ENCODE results near the gene HSPA12B. TPM values are rescaled to one million over a fixed set of nuclear protein-coding genes. Genes with fewer than 3 reads are reported as not detected.

HSPA12B gene
- total RNA-seq, 1 experiment from 2014 or later = not detected

GRCh38 chr20:3739926-3740451 lies 7.5 kb downstream of the HSPA12B start:
- DNase-seq (ENCODE audit: low spot score) = no peak
- TF ChIP-seq EZH2 (IDR thresholded peaks at IDR 0.05; ENCODE audit: borderline replicate concordance, low read depth, low read length, poor library complexity, severe bottlenecking) (no peak), CTCF (conservative IDR thresholded peaks at IDR 0.05; ENCODE audit: low read depth, low read length) (no peak)
- H3K9me3 ChIP-seq (ENCODE audit: low read depth, low read length, poor library complexity, severe bottlenecking) = no peaks in the 10 kb centered on the region
- ChIA-PET POLR2A (ENCODE audit: low non-redundant PET) (no interaction called here), CTCF (no interaction called here)
- no peaks in the 10 kb centered on the region for H3K27me3 ChIP-seq (replicated peaks; ENCODE audit: insufficient read depth, low read depth, low read length, poor library complexity)
- H3K27ac ChIP-seq (ENCODE audit: low read depth, low read length, poor library complexity, severe bottlenecking) = no peak overlapping the region
- H3K36me3 ChIP-seq (ENCODE audit: insufficient read depth, low read length, poor library complexity, severe bottlenecking) = no peaks in the 10 kb centered on the region
- BruUV-seq (replicated peaks) = no TSS peak
- intact Hi-C loops (cut with micrococcal nuclease; ENCODE audit: unreplicated experiment) = no loop called here
- H3K4me3 ChIP-seq (ENCODE audit: low read depth, low read length, poor library complexity, severe bottlenecking) = no peak overlapping the region
- no peaks in the 10 kb centered on the region for H3K4me1 ChIP-seq (ENCODE audit: insufficient read depth, low read length, poor library complexity, severe bottlenecking)

GRCh38 chr20:3740615-3741301 lies 8.3 kb downstream of the HSPA12B start:
- CTCF ChIA-PET = interaction anchor here (0.6 to 0.7 kb wide), 2 partner anchors 44 to 550 kb away, joined by 5 to 6 read pairs; no protein-coding TSS in a partner anchor

GRCh38 chr20:3741836-3742458 lies 9.5 kb downstream of the HSPA12B start:
- CTCF ChIA-PET = interaction anchor here (0.7 to 1.1 kb wide), 2 partner anchors 11 to 45 kb away, joined by 3 to 6 read pairs; no protein-coding TSS in a partner anchor
- Histone ChIP-seq H3K36me3 (ENCODE audit: insufficient read depth, low read length, poor library complexity, severe bottlenecking) (no peaks in the 10 kb centered on the region), H3K9me3 (ENCODE audit: low read depth, low read length, poor library complexity, severe bottlenecking) (no peaks in the 10 kb centered on the region), H3K27me3 (replicated peaks; ENCODE audit: insufficient read depth, low read depth, low read length, poor library complexity) (no peaks in the 10 kb centered on the region), H3K27ac (ENCODE audit: low read depth, low read length, poor library complexity, severe bottlenecking) (no peak overlapping the region), H3K4me3 (ENCODE audit: low read depth, low read length, poor library complexity, severe bottlenecking) (no peak overlapping the region), H3K4me1 (ENCODE audit: insufficient read depth, low read length, poor library complexity, severe bottlenecking) (no peaks in the 10 kb centered on the region)
- BruUV-seq (replicated peaks) = no TSS peak
- intact Hi-C loops (cut with micrococcal nuclease; ENCODE audit: unreplicated experiment) = no loop called here
- no peak for TF ChIP-seq CTCF (conservative IDR thresholded peaks at IDR 0.05; ENCODE audit: low read depth, low read length)
- POLR2A ChIA-PET (ENCODE audit: low non-redundant PET) = no interaction called here
- DNase-seq (ENCODE audit: low spot score) = no peak

More at GRCh38 chr20:3740615-3741301, 8.3 kb downstream of the HSPA12B start:
- BruUV-seq (replicated peaks) = no TSS peak
- no peaks in the 10 kb centered on the region for H3K36me3 ChIP-seq (ENCODE audit: insufficient read depth, low read length, poor library complexity, severe bottlenecking)
- H3K4me3 ChIP-seq (ENCODE audit: low read depth, low read length, poor library complexity, severe bottlenecking) = no peak overlapping the region
- H3K4me1 ChIP-seq (ENCODE audit: insufficient read depth, low read length, poor library complexity, severe bottlenecking) = no peaks in the 10 kb centered on the region
- DNase-seq (ENCODE audit: low spot score) = no peak
- TF ChIP-seq EZH2 (IDR thresholded peaks at IDR 0.05; ENCODE audit: borderline replicate concordance, low read depth, low read length, poor library complexity, severe bottlenecking) = no peak
- TF ChIP-seq CTCF (conservative IDR thresholded peaks at IDR 0.05; ENCODE audit: low read depth, low read length) = no peak
- POLR2A ChIA-PET (ENCODE audit: low non-redundant PET) = interaction anchor here (0.9 kb wide), 1 partner anchor 16 kb away, joined by 12 read pairs; no protein-coding TSS in a partner anchor
- H3K9me3 ChIP-seq (ENCODE audit: low read depth, low read length, poor library complexity, severe bottlenecking) = no peaks in the 10 kb centered on the region
- H3K27ac ChIP-seq (ENCODE audit: low read depth, low read length, poor library complexity, severe bottlenecking) = no peak overlapping the region
- intact Hi-C loops (cut with micrococcal nuclease; ENCODE audit: unreplicated experiment) = no loop called here
- H3K27me3 ChIP-seq (replicated peaks; ENCODE audit: insufficient read depth, low read depth, low read length, poor library complexity) = no peaks in the 10 kb centered on the region

Measured in A673 (cell line).